ENCODE data around the gene PPP1R14C. TPM values are rescaled to one million over a fixed set of nuclear protein-coding genes. Genes with fewer than 3 reads are reported as not detected.

PPP1R14C gene
- polyA plus RNA-seq, 2 of the 4 experiments (the other 2 are of a cell fraction), result 0.34 to 0.43 TPM

DNA sequence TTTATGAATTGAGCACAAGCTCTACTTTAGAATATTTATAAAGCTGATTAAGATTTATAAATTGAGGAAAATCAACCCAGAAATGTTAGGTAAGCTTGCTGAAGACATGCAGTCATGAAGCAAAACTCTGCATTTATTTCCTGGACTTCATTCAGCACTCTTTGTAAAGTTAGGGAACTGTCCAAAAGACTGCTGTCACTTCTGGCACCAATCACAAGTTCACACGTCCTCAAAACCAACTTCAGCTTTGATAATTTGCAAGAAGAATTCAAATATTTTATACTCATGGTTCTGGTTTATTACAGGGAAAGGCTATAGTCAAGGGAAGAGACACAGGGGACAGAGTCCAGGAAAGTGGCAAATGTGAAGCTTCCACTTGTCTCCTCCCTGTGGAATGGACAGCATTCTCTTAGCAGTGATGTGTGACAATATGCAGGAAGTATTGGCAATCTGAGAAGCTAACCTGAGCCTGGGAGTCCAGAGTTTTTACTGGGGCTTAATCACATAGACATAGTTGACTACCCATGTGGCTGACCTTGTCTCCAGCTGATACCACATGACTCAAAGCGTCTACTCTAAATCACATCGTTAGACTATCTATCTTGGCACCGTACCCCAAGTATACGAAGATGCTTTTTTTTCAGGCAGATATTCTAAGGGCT lies 85.4 kb downstream of the PPP1R14C start:
- CTCF ChIA-PET, result no interaction called here

DNA sequence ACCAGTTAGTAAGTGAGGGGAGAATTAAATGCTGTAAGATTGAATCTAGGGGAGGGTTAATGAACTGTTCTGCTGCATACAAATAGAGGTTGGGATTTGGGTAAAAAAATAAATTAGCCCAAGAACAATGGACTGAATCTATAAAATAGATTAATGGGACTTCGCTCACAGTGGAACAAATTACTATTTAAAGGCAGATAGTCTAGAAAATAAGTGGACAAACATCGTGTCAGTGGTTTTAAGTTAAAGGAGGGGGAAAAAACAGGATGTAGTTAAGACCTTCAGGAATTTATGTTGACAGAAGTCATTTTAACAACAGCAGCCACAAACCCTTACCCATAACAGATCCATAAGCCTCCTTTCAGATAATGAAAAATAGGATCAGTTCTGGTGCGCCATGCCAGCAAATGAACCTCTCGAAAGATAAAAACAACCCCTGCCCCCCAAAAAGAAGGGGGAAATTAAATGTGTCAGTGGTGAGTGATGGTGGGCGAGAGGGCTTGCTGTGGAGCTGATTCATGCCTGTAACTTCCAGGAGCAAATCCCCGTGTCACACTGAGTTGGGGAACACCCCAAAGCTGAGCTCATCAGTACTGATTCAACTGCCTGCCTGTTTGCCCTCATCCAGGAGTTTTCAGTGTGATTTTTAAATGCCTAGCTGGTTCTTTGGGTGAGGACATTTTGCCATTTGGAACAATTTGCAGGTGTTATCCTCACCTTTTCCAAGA lies 86.8 kb downstream of the PPP1R14C start:
- POLR2A ChIA-PET, result no interaction called here
- FAIRE-seq, result no peak
- DNase-seq (ENCODE audit: low read depth in 1 of 2, low spot score in 1 of 2), result no peak
- WGBS (ENCODE audit: missing lambda C conversion rate), result 48% methylated on average over 6 of the region's 6 CpGs
- no peak overlapping the region for H3K4me3 ChIP-seq
- no peak for ATAC-seq
- no peak overlapping the region for H3K27ac ChIP-seq
- H3K9me3 ChIP-seq, result no peaks in the 10 kb centered on the region
- no peak overlapping the region for H3K4me2 ChIP-seq
- no peaks in the 10 kb centered on the region for H3K4me1 ChIP-seq
- TF ChIP-seq, protein P1, sequence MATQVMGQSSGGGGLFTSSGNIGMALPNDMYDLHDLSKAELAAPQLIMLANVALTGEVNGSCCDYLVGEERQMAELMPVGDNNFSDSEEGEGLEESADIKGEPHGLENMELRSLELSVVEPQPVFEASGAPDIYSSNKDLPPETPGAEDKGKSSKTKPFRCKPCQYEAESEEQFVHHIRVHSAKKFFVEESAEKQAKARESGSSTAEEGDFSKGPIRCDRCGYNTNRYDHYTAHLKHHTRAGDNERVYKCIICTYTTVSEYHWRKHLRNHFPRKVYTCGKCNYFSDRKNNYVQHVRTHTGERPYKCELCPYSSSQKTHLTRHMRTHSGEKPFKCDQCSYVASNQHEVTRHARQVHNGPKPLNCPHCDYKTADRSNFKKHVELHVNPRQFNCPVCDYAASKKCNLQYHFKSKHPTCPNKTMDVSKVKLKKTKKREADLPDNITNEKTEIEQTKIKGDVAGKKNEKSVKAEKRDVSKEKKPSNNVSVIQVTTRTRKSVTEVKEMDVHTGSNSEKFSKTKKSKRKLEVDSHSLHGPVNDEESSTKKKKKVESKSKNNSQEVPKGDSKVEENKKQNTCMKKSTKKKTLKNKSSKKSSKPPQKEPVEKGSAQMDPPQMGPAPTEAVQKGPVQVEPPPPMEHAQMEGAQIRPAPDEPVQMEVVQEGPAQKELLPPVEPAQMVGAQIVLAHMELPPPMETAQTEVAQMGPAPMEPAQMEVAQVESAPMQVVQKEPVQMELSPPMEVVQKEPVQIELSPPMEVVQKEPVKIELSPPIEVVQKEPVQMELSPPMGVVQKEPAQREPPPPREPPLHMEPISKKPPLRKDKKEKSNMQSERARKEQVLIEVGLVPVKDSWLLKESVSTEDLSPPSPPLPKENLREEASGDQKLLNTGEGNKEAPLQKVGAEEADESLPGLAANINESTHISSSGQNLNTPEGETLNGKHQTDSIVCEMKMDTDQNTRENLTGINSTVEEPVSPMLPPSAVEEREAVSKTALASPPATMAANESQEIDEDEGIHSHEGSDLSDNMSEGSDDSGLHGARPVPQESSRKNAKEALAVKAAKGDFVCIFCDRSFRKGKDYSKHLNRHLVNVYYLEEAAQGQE (IDR thresholded peaks at IDR 0.05), result no peak
- TF ChIP-seq CBX2 (IDR thresholded peaks at IDR 0.05; ENCODE audit: borderline replicate concordance, low read depth) (no peak), RARB (CRISPR knock-in tag; IDR thresholded peaks at IDR 0.05) (no peak), HOXB5 (CRISPR knock-in tag; IDR thresholded peaks at IDR 0.05) (no peak), ZSCAN20 (CRISPR knock-in tag; IDR thresholded peaks at IDR 0.05) (no peak), KDM5A (IDR thresholded peaks at IDR 0.05) (no peak), JUN (IDR thresholded peaks at IDR 0.05) (no peak), JUNB (IDR thresholded peaks at IDR 0.05) (no peak), FOSB (CRISPR knock-in tag; IDR thresholded peaks at IDR 0.05) (no peak), ZC3H11A (IDR thresholded peaks at IDR 0.05) (no peak), EHF (CRISPR knock-in tag; IDR thresholded peaks at IDR 0.05) (no peak), TP53 (CRISPR knock-in tag; IDR thresholded peaks at IDR 0.05) (no peak), BHLHE40 (IDR thresholded peaks at IDR 0.05; ENCODE audit: low read depth, low read length) (no peak), CHD2 (IDR thresholded peaks at IDR 0.05; ENCODE audit: low read length, partially characterized antibody) (no peak), NFE2L2 (conservative IDR thresholded peaks at IDR 0.05; ENCODE audit: low read length) (no peak)
- TF ChIP-seq, protein P2, sequence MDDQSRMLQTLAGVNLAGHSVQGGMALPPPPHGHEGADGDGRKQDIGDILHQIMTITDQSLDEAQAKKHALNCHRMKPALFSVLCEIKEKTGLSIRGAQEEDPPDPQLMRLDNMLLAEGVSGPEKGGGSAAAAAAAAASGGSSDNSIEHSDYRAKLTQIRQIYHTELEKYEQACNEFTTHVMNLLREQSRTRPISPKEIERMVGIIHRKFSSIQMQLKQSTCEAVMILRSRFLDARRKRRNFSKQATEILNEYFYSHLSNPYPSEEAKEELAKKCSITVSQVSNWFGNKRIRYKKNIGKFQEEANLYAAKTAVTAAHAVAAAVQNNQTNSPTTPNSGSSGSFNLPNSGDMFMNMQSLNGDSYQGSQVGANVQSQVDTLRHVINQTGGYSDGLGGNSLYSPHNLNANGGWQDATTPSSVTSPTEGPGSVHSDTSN (IDR thresholded peaks at IDR 0.05), result no peak
- CTCF ChIA-PET, result no interaction called here

More for the DNA sequence above, 85.4 kb downstream of the PPP1R14C start:
- no peaks in the 10 kb centered on the region for H3K9me3 ChIP-seq
- H3K4me2 ChIP-seq, result no peak overlapping the region
- H3K4me1 ChIP-seq, result no peaks in the 10 kb centered on the region
- no peak overlapping the region for H3K27ac ChIP-seq
- no peak for ATAC-seq
- no peak for FAIRE-seq
- POLR2A ChIA-PET, result no interaction called here
- no peak for DNase-seq (ENCODE audit: low read depth in 1 of 2, low spot score in 1 of 2)
- H3K4me3 ChIP-seq, result no peak overlapping the region
- WGBS (ENCODE audit: missing lambda C conversion rate), result 63% methylated on average over 5 of the region's 5 CpGs
- no peak for TF ChIP-seq TFCP2L1 (CRISPR knock-in tag; IDR thresholded peaks at IDR 0.05)
- TF ChIP-seq, protein P1 (IDR thresholded peaks at IDR 0.05), result no peak
- TF ChIP-seq MAZ (IDR thresholded peaks at IDR 0.05; ENCODE audit: borderline replicate concordance, low read depth, low read length), result no peak
- TF ChIP-seq, protein P3, sequence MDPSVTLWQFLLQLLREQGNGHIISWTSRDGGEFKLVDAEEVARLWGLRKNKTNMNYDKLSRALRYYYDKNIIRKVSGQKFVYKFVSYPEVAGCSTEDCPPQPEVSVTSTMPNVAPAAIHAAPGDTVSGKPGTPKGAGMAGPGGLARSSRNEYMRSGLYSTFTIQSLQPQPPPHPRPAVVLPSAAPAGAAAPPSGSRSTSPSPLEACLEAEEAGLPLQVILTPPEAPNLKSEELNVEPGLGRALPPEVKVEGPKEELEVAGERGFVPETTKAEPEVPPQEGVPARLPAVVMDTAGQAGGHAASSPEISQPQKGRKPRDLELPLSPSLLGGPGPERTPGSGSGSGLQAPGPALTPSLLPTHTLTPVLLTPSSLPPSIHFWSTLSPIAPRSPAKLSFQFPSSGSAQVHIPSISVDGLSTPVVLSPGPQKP (IDR thresholded peaks at IDR 0.05; ENCODE audit: low read depth, low read length), result no peak
- TF ChIP-seq ZNF302 (CRISPR knock-in tag; IDR thresholded peaks at IDR 0.05), result no peak
